HG02943 (cell line): ENCODE measurements around the gene PTPN20.

Source experiments
- ATAC-seq: cut with Tn5 transposase; IDR thresholded peaks from one replicate; pipeline ENCODE4 v1.9.1; 2021; ENCODE audit warnings: mild to moderate bottlenecking, low read depth, moderate library complexity; ENCODE audit not compliant: unreplicated experiment

The PTPN20 gene

DNA sequence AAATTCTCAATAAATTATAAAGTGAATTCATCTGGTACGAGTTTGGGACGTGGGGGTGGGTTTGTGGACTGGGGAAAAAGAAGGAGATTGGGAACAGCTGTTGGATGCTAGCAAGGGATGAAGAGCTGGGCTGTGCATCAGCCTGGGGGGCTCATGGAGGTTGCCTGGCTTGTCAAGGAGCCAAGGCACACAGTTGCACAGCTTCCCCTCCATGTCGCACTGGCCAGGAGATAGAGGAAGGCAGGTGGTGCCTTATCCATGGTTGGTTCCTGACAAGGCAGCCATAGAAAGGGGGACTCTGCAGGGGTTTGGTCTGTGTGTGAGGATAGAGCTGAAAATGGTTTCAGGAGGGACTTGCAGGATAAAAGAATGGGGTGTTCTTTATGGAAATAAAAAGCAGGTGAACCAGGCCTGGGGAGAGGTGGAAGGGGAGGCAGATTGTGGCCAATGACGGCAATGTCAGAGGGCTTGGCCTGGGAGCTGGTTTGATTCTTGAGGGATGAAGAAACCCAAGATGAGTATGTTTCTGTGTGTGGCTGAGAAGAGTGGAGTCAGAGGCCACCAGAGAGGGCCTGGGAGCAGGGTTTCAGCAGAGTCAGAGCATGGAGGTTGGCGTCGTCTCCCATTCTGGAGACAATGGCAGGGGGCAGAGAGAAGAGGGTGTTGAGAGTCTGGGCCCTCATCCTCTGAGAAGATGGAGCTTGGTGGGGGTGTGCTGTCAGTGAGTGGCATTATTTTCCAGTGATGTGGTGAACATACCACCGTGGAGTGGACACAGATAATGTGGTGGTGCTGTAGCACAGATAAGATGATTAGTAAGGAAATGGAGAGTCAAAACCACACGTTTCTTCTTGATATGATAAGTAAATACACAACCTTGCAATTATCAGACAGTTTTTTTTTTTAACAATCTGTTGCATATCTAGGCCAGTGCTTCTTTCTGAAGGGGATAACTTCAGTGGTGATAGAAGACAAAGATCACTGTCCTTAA is 108.2 kb downstream of the PTPN20 start:
- no peak for ATAC-seq

DNA sequence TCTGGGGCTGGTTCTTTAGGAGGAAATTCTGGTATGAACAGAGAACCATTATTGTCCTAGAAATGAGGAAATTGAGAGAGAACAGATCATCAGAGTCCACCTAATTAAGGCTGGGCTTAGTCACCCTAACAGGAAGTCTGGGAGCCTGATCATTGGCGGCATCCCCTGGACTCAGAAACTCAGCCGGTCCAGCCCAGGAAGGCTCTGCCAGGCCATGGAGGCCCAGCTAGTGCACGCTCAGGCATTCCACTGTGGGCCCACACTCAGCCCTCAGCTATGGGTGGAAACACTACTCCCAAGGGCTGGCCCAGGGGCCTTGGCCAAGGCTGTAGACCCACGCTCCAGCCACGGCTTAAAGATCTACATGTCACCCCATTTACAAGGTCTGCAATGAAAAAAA is 109.2 kb downstream of the PTPN20 start:
- ATAC-seq: no peak

DNA sequence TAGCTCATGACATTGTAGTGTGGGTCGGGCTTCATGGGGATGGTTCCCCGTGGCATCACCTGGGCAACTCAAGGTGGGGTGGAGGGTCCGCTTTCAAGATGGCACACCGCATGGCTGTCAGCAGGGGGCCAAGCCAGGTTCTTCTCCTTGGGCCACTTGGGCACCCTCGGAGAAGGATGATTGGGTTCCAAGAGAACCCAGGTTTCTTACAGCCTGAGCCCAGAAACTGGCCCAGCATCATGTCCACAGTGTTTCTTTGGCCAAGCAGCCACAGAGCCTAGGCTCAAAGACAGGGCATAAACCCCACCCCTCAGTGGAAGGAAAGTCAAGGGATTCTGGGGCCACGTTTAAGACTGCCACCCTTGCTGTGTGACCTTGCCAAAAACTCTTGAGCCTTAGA is 110.6 kb downstream of the PTPN20 start:
- no peak for ATAC-seq

DNA sequence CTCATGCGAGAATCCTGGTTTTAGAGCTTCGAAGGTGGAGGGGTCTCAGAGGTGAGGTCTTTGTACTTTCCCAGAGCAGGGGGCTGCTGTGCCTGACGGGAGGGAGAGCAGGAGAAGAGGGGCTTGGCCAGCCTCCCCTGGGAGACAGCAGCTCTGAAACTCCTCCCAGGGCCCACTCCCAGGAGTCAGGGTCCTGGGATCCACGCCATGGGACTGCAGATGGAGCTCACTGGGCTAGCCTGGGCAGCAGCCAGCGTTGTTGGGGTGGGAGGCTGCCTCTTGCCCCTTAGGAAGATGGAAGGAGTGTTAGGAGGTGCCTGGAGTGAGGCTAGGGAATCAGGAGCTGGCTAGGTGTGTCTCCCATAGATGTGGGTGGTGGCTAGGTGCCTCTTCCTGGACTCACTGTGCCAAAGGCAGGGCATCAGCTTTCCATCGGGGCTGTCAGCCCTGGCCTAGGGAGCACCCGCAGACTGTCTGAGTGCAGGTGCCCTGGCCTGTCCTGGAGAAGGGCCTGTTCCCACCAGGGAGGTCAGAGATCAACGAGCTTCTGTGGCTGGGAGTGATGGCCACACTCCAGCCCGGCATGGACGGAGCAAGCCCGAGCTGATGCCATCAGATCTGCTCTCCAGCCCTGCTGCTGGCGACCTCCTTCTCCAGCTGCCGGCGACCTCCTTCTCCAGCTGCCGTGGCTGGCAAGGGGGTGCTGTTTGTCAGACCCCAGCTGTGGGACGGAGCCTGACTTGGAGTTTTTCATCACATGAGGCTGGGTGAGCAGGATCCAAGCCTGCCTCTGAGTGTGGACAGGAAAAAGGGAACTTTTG is 111.3 kb downstream of the PTPN20 start:
- no peak for ATAC-seq

DNA sequence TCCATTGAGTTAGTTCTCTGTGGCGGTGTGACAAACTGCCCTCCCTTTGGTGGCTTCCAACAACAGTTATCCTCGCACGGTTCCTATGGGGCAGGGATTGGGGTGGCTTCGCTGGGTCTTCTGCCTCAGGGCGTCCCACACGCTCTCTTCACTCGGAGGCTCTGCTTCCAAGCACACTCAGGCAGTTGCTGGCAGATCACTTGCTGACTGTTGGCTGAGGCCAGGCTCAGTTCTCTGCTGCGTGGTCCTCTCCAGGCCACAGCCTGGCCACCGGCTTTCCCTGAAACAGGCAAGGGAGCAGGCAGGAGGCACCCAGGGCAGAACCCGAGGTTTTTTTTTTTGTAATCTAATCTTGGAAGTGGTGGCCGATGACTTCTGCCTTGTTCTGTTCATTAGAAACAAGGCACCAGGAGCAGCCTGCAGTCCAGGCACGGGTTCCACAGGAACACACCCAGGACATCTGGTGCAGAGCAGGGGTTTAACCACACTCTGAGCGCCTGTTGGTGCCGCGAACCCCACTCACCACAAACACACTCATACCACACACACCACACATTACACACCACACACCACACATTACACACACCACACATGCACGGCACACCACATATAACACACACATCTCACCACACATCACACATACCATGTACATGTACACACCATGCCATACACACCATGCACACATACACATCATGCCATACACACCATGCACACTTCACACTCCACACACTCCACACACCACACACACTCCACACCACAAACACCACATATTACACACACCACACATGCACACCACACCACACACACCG is 112.2 kb downstream of the PTPN20 start:
- no peak for ATAC-seq

DNA sequence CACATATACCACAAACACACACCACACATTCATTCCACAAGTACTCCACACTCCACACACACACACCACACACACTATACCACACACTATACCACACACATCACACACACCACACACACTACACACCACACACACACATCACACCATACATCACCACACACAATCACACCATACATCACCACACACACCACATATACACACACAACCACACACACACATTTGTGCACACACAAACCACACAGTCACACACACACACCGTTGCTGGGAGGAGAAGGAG is 112.8 kb downstream of the PTPN20 start:
- no peak for ATAC-seq

DNA sequence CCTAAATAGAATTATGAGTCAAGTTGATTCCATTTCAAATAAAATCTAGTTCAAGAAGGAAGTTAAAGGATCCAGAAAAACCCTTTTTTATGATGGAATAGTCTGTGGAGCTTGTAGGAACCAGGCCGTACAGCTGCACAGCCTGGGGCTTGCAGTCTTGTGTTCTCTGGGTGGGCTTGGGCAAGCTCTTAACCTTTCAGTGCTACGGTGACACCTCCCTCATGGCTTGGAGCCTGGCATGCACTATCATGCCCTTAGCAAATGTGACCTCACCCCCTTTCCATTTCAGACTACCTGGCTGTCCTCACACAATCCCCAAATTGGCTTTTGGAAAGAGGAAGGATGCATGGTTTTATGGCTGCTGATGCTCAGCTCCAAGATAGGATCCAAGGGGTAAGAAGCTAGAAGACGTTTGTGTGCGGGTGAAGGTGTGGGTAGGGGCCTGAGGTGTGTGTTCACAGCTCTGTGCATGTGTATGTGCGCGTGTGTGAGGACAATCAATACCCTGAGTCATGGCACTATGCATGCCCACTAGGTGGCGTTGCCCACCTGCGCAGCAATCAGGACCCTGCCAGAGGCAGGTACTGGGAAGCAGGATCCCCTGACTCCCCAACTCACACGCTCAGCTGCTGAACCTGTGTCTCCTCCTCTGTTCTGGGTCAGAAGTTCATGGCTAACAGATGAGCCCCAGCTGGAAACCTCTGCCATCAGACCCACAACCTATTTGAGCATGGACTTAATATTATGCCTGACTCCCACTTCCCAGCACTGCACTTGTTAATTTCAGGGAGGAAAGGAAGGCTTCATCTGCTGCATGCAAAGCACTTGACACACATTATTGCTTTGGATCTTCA is 113.4 kb downstream of the PTPN20 start:
- no peak for ATAC-seq

DNA sequence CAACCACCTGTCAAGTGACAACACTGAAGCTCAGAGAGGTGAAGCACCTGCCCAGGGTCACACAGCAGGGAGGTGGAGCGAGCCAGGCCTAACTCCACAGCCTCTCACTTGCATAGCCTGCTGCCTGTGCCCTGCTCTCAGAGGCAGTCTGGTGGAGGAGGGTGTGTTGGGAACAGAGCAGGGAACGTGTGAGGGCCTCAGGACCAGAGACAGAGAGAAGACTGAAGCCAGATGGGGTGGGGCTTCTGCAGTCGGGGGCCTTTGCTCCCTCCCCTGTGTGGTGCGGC is 114.0 kb downstream of the PTPN20 start:
- no peak for ATAC-seq

DNA sequence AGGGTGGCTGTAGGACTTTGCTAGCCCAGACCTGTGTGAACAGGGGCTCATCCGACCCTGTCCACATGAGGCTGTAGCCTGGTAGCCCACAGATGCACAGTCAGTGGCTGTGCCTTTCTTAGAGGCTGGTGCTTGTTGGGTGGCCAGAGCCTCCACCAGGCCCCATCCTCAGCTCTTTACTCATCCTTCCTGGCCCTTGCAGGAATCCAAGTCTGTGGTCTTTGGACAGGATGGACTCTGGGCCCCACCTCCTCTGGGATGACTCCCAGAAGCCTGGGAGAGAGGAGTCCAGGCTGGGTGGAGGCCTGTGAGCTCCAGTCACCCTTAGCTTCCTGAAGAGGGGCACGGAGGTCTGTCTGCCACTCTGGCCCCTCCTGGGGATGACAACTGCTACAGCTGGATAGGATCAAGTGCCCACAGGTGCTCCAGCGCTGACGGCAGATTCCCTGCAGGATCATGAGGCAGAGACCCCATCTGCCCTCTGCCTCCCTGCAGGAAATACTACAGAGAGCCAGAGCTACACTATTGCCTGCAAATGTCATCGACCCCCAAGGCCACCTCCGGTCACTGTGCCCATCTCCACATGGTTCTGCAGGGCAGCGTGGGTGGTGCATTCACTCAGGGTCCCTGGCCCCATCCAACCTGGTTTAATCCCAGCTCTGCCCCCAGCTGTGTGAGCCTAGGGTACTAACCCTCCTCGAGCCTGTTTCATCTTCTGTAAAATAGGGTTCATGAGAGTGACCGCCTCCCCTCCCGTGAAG is 114.5 kb downstream of the PTPN20 start:
- ATAC-seq: no peak

DNA sequence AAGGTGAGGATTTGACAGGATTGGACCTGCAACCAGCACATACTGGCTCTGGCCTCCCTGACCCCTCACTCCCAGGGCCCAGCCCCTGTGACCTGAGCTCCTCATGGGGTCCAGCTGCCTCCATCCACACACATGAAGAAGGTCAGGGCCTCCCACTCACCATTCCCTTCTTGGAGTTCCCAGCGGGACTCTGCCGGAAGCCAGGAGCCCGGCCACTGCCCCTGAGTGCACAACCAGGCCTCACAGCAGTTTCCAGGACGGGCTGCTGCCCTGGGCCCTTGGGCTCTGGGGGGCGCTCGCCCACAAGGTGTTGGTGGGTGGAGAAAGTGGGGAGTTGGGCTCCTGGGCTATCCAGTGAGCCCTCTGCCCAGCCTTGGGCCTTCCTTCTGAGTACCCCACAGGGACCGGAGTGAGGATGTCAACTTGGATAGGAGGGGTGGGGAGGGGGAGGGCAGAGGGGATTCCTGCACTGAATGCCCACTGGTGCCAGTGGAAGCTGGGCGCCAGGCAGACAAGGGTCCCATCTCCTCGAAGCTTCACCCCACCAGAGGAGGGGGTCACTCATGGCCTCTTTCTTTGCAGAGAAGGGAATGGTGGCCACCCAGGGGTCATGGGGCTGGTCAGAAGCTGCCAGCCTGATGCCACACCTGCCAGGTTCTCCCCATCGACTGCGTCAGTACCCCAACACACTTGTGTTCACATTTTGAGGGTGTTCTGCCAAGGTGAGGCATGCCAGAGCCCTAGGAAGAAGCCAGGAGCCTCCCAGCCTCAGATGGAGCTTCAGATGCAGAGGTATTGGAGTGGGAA is 115.3 kb downstream of the PTPN20 start:
- no peak for ATAC-seq

DNA sequence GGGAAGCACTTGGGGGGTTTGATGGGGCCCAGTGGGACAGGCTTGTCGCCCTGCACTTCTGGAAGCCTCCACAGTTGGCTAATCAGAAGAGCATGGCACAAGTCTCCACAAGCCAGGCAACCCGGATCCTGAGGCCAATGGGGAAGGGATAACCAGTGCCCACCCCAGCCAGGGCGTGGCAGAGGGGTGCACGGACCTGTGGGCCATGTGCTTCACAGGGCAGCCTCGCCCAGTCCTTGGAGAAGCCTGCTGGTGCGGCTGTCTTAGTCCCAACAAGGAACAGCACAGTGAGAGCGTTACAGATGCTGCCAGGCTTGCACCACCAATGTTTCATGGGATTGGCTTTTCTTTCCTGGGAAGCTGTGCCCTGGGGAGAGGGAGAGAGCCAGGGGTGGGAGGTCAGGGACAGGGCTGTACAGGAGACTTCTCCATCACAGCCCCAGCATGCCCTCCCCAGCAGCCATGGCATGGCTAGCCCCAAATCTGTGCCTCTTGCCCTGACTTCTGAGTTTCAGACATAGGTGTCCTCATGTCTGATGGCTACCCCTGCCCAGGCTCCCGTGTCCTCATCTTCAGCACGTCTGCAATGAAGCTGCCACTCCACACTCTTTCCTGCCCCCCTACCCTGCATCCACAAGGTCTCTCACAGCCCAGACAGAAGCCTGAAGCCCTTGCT is 116.0 kb downstream of the PTPN20 start:
- ATAC-seq: no peak

DNA sequence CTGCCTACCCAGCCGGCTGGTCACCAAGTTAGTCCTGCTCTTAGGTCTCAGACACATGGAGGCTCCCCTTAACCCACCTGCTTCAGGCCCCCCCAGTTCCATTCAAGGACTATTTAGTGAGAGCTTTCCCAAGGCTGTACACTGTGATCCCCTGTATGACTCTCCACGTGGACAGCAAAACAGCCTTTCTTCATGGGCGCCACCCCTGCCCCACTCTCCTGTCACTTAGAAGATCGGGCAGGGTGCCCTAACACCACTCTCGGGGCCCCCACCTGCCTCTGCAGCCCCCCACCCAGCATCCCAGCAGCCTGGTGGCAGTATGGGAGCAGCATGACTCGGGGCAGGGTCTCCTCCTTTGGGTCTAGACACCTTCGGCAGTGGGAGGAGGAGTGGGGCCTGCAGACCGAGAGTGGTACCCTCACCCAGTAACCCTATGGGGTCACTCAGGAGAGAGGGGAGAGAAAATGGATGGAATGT is 116.6 kb downstream of the PTPN20 start:
- ATAC-seq: no peak

DNA sequence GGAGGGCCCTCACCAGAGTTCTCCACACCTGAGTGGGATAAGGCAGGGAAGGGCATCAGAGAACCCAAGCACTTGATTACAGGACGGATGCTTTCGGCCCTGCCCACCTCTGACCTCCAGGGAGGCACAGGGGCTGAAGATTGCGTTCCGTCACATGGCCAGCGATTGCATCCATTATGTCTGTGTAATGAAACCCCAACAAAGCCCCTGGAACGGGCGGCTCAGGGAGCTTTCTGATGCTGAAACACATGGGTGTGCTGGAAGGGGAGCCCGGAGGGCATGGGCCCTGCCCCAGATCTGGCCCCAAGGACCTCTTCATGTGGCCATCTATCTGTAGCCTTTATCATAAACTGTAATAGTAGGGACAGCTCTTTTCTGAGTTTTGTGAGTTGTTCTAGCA is 117.2 kb downstream of the PTPN20 start:
- no peak for ATAC-seq

DNA sequence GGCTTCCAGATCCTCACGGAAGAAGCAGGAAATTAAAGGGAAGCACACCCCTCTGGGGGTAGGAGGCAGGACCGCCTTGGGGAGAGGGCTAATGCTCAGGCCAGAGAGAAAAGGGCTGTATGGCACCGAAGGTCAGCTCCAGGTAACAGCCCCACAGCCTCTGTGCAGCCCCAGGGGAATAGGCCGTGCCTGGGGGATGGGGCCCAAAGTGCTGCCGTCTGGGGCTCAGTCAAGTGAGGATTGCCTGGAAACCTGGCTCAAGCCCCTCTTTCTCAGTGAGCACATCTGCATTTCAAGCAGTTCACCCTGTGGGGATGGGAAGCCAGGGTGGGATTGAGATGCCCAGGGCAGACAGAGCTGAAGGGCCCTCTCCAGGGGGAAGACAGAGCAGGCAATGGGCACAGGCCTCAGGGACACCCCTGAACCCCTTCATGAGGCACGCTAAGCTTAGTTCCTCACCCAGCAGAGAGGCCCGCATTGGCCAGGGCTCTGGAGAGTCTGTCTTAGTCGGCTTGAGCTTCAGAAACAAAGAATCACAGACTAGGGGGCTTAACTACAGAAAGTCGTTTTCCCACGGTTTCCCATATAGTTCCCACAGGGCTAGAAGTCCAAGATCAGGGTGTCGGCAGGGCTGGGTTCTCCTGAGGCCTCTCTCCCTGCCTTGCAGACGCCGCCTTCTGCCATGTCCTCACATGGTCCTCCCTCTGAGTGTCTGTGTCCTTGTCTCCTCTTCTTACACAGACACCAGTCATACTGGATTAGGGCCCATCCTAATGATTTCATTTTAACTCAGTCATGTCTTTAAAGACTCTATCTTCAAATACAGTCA is 118.2 kb downstream of the PTPN20 start:
- no peak for ATAC-seq

DNA sequence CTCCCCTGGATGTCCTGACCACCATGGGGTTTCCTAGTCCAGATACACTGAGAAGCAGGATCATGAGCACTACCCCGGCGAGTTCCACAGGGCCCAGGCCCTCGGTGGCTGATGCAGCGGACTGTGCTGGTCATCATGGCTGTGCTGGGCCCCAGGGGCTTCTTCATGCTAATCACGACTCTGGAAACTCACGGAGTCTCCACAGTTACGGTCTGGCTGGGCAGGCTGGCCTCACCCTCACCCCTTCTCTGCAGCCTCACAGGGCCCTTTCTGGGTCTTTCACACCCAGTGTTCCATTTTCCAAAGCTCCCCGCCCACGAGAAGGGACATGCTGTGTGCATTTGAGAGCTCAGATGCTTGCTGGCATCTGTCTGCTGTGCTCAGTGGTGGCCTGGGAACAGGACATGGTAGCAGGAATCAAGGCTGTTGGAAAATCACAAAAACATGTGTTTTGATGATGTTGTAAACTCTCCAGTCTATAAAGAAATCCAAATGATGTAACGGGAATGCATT is 119.0 kb downstream of the PTPN20 start:
- ATAC-seq: no peak

DNA sequence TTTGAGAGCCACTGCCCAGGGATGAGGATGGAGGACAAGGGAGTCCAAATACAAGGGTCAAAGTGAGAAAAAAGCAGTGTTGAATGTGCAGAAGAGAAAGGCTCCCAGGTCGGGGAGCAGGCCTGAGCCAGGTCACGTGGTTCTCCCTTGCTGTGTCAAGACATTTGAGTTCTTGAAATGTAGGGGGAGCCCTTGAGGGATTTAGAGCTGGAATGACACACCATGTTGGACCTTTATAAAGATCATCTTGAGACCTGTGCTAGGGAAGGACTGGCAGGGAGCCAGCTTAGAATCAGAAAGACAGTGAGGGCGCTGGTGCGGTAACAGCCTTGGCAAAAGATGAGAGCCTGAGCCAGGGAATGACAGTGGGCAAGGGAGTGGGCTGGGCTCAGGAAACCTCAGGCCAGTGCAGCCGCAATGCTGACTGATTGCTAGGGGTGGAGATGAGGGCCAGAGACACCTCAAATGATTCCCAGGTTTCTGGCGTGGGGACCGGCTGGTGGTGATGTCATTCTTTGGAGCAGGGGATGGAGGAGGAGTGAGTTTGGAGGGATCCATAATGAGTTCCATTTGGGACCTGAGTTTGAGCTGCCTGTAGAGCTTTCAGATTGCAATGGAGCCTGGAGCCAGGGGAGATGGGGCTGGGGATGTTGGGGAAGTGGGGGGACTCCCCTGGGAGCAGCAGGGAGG is 120.1 kb downstream of the PTPN20 start:
- ATAC-seq: no peak
